Activated CD4-positive, CD25-positive, alpha-beta regulatory T cell (primary cell): Measurements from ENCODE around the gene GABRB2.
"Not testable (repeated sequence)": the region's sequence is repeated elsewhere in the genome, so short reads cannot be mapped to it uniquely, and the experiment has no call there.

Experiments
- DNase-seq, 4 experiments: peaks; one replicate each; lab custom pipeline; 2025; lab: John Stamatoyannopoulos, UW

The GABRB2 gene

GRCh38 chr5:161299053-161299452 lies 247.5 kb downstream of the GABRB2 start:
- DNase-seq, result no peak

GRCh38 chr5:161297388-161297787 lies 249.1 kb downstream of the GABRB2 start:
- DNase-seq, result not testable (repeated sequence)

GRCh38 chr5:161295721-161296250 lies 250.7 kb downstream of the GABRB2 start:
- DNase-seq, result no peak

- no peak for DNase-seq
These were observed 258.5 kb downstream of the GABRB2 start for GRCh38 chr5:161288071-161288470.

- DNase-seq, result no peak
These were observed 259.1 kb downstream of the GABRB2 start for GRCh38 chr5:161287436-161287835.

GRCh38 chr5:161286066-161286655 lies 260.4 kb downstream of the GABRB2 start:
- DNase-seq, result no peak

GRCh38 chr5:161284445-161284844 lies 262.1 kb downstream of the GABRB2 start:
- no peak for DNase-seq

- DNase-seq, result no peak
These were observed 263.2 kb downstream of the GABRB2 start for GRCh38 chr5:161283296-161283695.

- DNase-seq, result no peak
These were observed 267.5 kb downstream of the GABRB2 start for GRCh38 chr5:161278739-161279660.

GRCh38 chr5:161277011-161277410 lies 269.5 kb downstream of the GABRB2 start:
- no peak for DNase-seq

GRCh38 chr5:161274951-161275350 lies 271.6 kb downstream of the GABRB2 start:
- DNase-seq, result no peak

- no peak for DNase-seq
These were observed 273.1 kb downstream of the GABRB2 start for GRCh38 chr5:161273410-161273809.

- no peak for DNase-seq
These were observed 274.7 kb downstream of the GABRB2 start for GRCh38 chr5:161271816-161272215.

- no peak for DNase-seq
These were observed 277.4 kb downstream of the GABRB2 start for GRCh38 chr5:161269125-161269524.

GRCh38 chr5:161266954-161267353 lies 279.6 kb downstream of the GABRB2 start:
- no peak for DNase-seq

- no peak for DNase-seq
These were observed 281.5 kb downstream of the GABRB2 start for GRCh38 chr5:161265006-161265405.

- no peak for DNase-seq
These were observed 283.3 kb downstream of the GABRB2 start for GRCh38 chr5:161263191-161263590.

GRCh38 chr5:161261668-161262323 lies 284.7 kb downstream of the GABRB2 start:
- DNase-seq, result no peak

GRCh38 chr5:161258438-161258837 lies 288.1 kb downstream of the GABRB2 start:
- no peak for DNase-seq

GRCh38 chr5:161256957-161257356 lies 289.6 kb downstream of the GABRB2 start:
- no peak for DNase-seq

- not testable (repeated sequence) for DNase-seq
These were observed 293.6 kb downstream of the GABRB2 start for GRCh38 chr5:161252955-161253354.

GRCh38 chr5:161246749-161247148 lies 299.8 kb downstream of the GABRB2 start:
- no peak for DNase-seq

- DNase-seq, result not testable (repeated sequence)
These were observed 300.7 kb downstream of the GABRB2 start for GRCh38 chr5:161245846-161246245.
